GM12878 (cell line): ENCODE measurements around the gene ATP2C1. TPM values are rescaled to one million over a fixed set of nuclear protein-coding genes. Genes with fewer than 3 reads are reported as not detected.

Experiments
- ATAC-seq: fragments of 200-7000 bp; cut with Tn5 transposase; 3 replicates; pipeline ENCODE4 v1.9.1; 2020; ENCODE audit warnings: mild to moderate bottlenecking, moderate library complexity
- BruUV-seq: library from RNA; stranded (reverse); fragments of 400-500 nt; replicated peaks from 2 replicates; lab custom pipeline; 2021; lab: Mats Ljungman, UMichigan
- CTCF ChIA-PET: fragments of 300-600 bp; sonication (Branson Sonifier 250); formaldehyde crosslinking; extraction: SDS; loops from one replicate; lab custom pipeline; 2021; ENCODE audit warnings: inconsistent platforms; lab: Yijun Ruan, JAX
- POLR2A ChIA-PET: fragments of 350-600 bp; formaldehyde crosslinking; extraction: SDS; loops from one replicate; lab custom pipeline; 2021; ENCODE audit warnings: inconsistent platforms; lab: Charles Lee
- RAD21 ChIA-PET: fragments of 300-600 bp; sonication (Branson Sonifier 250); formaldehyde crosslinking; loops from one replicate; lab custom pipeline; 2023; ENCODE audit warnings: antibody characterized with exemption; ENCODE audit not compliant: unreplicated experiment; lab: Charles Lee
- SMC1A ChIA-PET: fragments of 300-600 bp; sonication (Branson Sonifier 250); formaldehyde crosslinking; loops from one replicate; lab custom pipeline; 2023; ENCODE audit not compliant: unreplicated experiment, uncharacterized antibody; lab: Charles Lee
- DNase-seq: peaks from one replicate; pipeline ENCODE4 v3.0.0-alpha.2; 2011; ENCODE audit warnings: low read depth, low spot score
- FAIRE-seq: peaks from 3 replicates; lab custom pipeline; 2011; peaks lifted over from hg19 to GRCh38; lab: Jason Lieb, UNC
- H2AFZ ChIP-seq: 2 replicates; pipeline ENCODE4 v1.6.0; 2011; ENCODE audit warnings: low read depth, low read length, control low read depth; ENCODE audit not compliant: control insufficient read depth
- H3K27ac ChIP-seq: 2 replicates; pipeline ENCODE4 v1.5.1; 2011; ENCODE audit warnings: control low read depth; ENCODE audit not compliant: control insufficient read depth, insufficient read depth
- H3K27me3 ChIP-seq, 2 experiments: replicated peaks in 1 of 2; 2 replicates each; pipeline versions ENCODE4 v1.6.0 to v1.6.1; 2011; ENCODE audit warnings: low read length in 1 of 2; ENCODE audit not compliant: control insufficient read depth in 2 of 2, insufficient read depth in 2 of 2
- H3K36me3 ChIP-seq, 2 experiments: 2 replicates each; pipeline ENCODE4 v1.5.1; 2011; ENCODE audit warnings: low read length in 1 of 2; ENCODE audit not compliant: control insufficient read depth in 2 of 2, insufficient read depth in 2 of 2
- H3K4me1 ChIP-seq: 2 replicates; pipeline ENCODE4 v1.6.1; 2011; ENCODE audit warnings: mild to moderate bottlenecking, low read length, moderate library complexity, mixed read lengths; ENCODE audit not compliant: control insufficient read depth, insufficient read depth
- H3K4me2 ChIP-seq: 2 replicates; pipeline ENCODE4 v1.6.0; 2011; ENCODE audit warnings: control low read depth; ENCODE audit not compliant: control insufficient read depth, insufficient read depth
- H3K4me3 ChIP-seq: fragments of 200-600 bp; sonication (generic); 2 replicates; pipeline ENCODE4 v1.5.1; 2016
- H3K79me2 ChIP-seq: 2 replicates; pipeline ENCODE4 v1.6.0; 2011; ENCODE audit warnings: low read length; ENCODE audit not compliant: control insufficient read depth, insufficient read depth
- H3K9ac ChIP-seq: 2 replicates; pipeline ENCODE4 v1.8.0; 2011; ENCODE audit warnings: low read length, control low read depth, mixed read lengths; ENCODE audit not compliant: control insufficient read depth, insufficient read depth
- H3K9me3 ChIP-seq: replicated peaks from 3 replicates; pipeline ENCODE4 v1.5.1; 2011; ENCODE audit warnings: mild to moderate bottlenecking, low read length; ENCODE audit not compliant: control insufficient read depth, insufficient read depth
- H4K20me1 ChIP-seq: 2 replicates; pipeline ENCODE4 v1.6.0; 2011; ENCODE audit not compliant: control insufficient read depth, insufficient read depth
- ETV6 ChIP-seq, 2 experiments: fragments of 450-650 bp in 1 of 2; IDR thresholded peaks in 1 of 2; conservative IDR thresholded peaks in 1 of 2; 2 replicates each; pipeline ENCODE4 v1.6.1; 2014; ENCODE audit warnings: antibody characterized with exemption in 1 of 2, borderline replicate concordance in 1 of 2, low read depth in 1 of 2, mild to moderate bottlenecking in 1 of 2, moderate library complexity in 1 of 2
- IRF4 ChIP-seq: IDR thresholded peaks from 2 replicates; pipeline ENCODE4 v1.6.1; 2011; ENCODE audit warnings: low read depth, low read length
- MEF2A ChIP-seq: IDR thresholded peaks from 2 replicates; pipeline ENCODE4 v1.6.1; 2011; ENCODE audit warnings: low read depth, mild to moderate bottlenecking, low read length, moderate library complexity; ENCODE audit not compliant: insufficient read depth
- RCOR1 ChIP-seq: conservative IDR thresholded peaks from 2 replicates; pipeline ENCODE4 v1.6.1; 2012; ENCODE audit warnings: low read depth, low read length, improper control_type of control experiment
- SIN3A ChIP-seq: IDR thresholded peaks from 2 replicates; pipeline ENCODE4 v1.6.1; 2012; ENCODE audit warnings: low read depth, low read length, improper control_type of control experiment
- SP1 ChIP-seq: IDR thresholded peaks from one replicate; pipeline ENCODE4 v1.6.1; 2011; ENCODE audit warnings: low read depth, low read length
- TCF7 ChIP-seq: IDR thresholded peaks from 2 replicates; pipeline ENCODE4 v1.6.1; 2014; ENCODE audit warnings: antibody characterized with exemption, borderline replicate concordance
- ZBTB11 ChIP-seq: fragments of 450-650 bp; formaldehyde crosslinking; IDR thresholded peaks from 2 replicates; pipeline ENCODE4 v1.5.0; 2022; ENCODE audit warnings: mild to moderate bottlenecking, missing genetic modification characterization
- ZBTB4 ChIP-seq: fragments of 450-650 bp; formaldehyde crosslinking; IDR thresholded peaks from 2 replicates; pipeline ENCODE4 v1.4.0; 2022; ENCODE audit warnings: mild to moderate bottlenecking, moderate library complexity
- ZNF24 ChIP-seq: fragments of 450-650 bp; IDR thresholded peaks from 2 replicates; pipeline ENCODE4 v1.6.1; 2017; ENCODE audit warnings: antibody characterized with exemption, mild to moderate bottlenecking
- in situ Hi-C: fragments of 300-500 bp; cut with MboI; formaldehyde crosslinking; loops from 9 replicates; pipeline ENCODE4 v1.14.3; 2018; ENCODE audit warnings: mixed read lengths
- intact Hi-C: fragments of 100-400 bp; cut with micrococcal nuclease; formaldehyde crosslinking; loops from one replicate; pipeline ENCODE4 v1.14.2; 2022; ENCODE audit not compliant: unreplicated experiment
- polyA plus RNA-seq, 11 experiments: library from polyadenylated mRNA; depleted of rRNA in 4 of 11; unstranded in 6 of 11; stranded (reverse) in 5 of 11; fragments of >200 nt; fragmentation: Nextera tagmentation in 4 of 11; fragmentation: Illumina TruSeq in 1 of 11; extraction: Ambion mirVana in 4 of 11; extraction: Trizol in 1 of 11; gene quantifications; 1 replicate in 1 of 11; 2 replicates in 10 of 11; pipeline versions ENCODE4 v1.2.1 to v1.2.3, GENCODE V29; 2011 to 2016; ENCODE audit warnings: inconsistent platforms in 2 of 11, missing spikeins in 2 of 11, low read depth in 1 of 11
- total RNA-seq, 4 experiments: library from RNA; depleted of rRNA in 3 of 4; stranded (reverse); fragments of >200 nt in 3 of 4; fragmentation: Illumina TruSeq in 1 of 4; extraction: Trizol in 1 of 4; gene quantifications; 2 replicates each; pipeline versions ENCODE4 v1.2.1 to v1.2.3, GENCODE V29; 2013 to 2021
- TF ChIP-seq, protein P1 (sequence below): IDR thresholded peaks from 2 replicates; pipeline ENCODE4 v1.6.1; 2011; ENCODE audit warnings: borderline replicate concordance, low read depth, mild to moderate bottlenecking, moderate library complexity, mixed read lengths, low read length; ENCODE audit not compliant: insufficient read depth; ENCODE audit errors: extremely low read length
- TF ChIP-seq, protein P2 (sequence below): fragments of 450-650 bp; IDR thresholded peaks from 2 replicates; pipeline ENCODE4 v1.6.1; 2017; ENCODE audit warnings: low read depth, mild to moderate bottlenecking, moderate library complexity

ATP2C1 gene
- total and polyA plus RNA-seq, 10 of the 15 experiments (the other 5 are each of a cell fraction or from before 2014, with no cell fraction given): 20.6 to 116 (median 55.1) TPM

DNA sequence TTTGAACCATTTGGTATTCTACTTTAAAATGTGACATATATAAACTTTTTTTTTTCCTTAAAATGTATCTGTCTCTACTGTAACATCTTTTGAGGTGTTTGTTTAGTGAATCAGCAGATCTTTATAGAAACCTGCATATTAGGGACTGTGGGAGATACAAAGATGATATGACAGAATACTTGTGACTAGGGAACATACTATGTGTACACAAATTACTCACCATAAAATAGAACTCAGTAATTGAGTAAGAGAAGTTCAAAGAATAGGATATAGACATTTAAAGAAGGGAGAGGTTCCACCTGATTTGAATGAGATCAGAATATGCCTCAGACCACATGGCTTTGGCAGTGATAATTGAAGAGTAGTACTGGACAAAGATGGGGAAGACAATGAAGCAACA is 47.9 kb downstream of the ATP2C1 start:
- in situ Hi-C loops (no loop called here), intact Hi-C loops (no loop called here)
- TF ChIP-seq ZBTB4 (CRISPR knock-in tag) (no peak), SIN3A (no peak), RCOR1 (no peak), IRF4 (no peak), MEF2A (no peak), TCF7 (no peak), ZBTB11 (CRISPR knock-in tag) (no peak), ETV6 (conservative IDR thresholded peaks at IDR 0.05 in 1 of 2, IDR thresholded peaks at IDR 0.05 in 1 of 2; ENCODE audit: borderline replicate concordance in 1 of 2, low read depth in 1 of 2) (no peak), ZNF24 (no peak), SP1 (no peak)
- TF ChIP-seq, protein P1, sequence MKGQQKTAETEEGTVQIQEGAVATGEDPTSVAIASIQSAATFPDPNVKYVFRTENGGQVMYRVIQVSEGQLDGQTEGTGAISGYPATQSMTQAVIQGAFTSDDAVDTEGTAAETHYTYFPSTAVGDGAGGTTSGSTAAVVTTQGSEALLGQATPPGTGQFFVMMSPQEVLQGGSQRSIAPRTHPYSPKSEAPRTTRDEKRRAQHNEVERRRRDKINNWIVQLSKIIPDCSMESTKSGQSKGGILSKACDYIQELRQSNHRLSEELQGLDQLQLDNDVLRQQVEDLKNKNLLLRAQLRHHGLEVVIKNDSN: no peak
- TF ChIP-seq, protein P2, sequence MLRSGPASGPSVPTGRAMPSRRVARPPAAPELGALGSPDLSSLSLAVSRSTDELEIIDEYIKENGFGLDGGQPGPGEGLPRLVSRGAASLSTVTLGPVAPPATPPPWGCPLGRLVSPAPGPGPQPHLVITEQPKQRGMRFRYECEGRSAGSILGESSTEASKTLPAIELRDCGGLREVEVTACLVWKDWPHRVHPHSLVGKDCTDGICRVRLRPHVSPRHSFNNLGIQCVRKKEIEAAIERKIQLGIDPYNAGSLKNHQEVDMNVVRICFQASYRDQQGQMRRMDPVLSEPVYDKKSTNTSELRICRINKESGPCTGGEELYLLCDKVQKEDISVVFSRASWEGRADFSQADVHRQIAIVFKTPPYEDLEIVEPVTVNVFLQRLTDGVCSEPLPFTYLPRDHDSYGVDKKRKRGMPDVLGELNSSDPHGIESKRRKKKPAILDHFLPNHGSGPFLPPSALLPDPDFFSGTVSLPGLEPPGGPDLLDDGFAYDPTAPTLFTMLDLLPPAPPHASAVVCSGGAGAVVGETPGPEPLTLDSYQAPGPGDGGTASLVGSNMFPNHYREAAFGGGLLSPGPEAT: no peak
- H3K27ac ChIP-seq: no peak overlapping the region
- ChIA-PET SMC1A (no interaction called here), POLR2A (no interaction called here), CTCF (no interaction called here), RAD21 (no interaction called here)
- no peak overlapping the region for H3K9ac ChIP-seq
- no peak overlapping the region for H3K4me3 ChIP-seq
- H3K79me2 ChIP-seq: no peaks in the 10 kb centered on the region
- H3K36me3 ChIP-seq: peaks cover 4 to 10% of the 10 kb centered on the region in 2 experiments
- DNase-seq: no peak
- H3K27me3 ChIP-seq: no peaks in the 10 kb centered on the region
- H3K4me1 ChIP-seq: no peaks in the 10 kb centered on the region
- no TSS peak for BruUV-seq
- no peaks in the 10 kb centered on the region for H4K20me1 ChIP-seq
- no peak for FAIRE-seq
- H3K4me2 ChIP-seq: no peak overlapping the region
- no peak overlapping the region for H2AFZ ChIP-seq
- H3K9me3 ChIP-seq: no peaks in the 10 kb centered on the region
- no peak for ATAC-seq
